OCI-LY1 (cell line): ENCODE measurements around the gene RNF38.

ENCODE experiments used
- CTCF ChIP-seq: fragments of 200-600 bp; sonication (generic), shearing (Covaris generic); IDR thresholded peaks from 2 replicates; pipeline ENCODE4 v1.5.1; 2017; ENCODE audit warnings: mild to moderate bottlenecking, antibody characterized with exemption, low read length, moderate library complexity, mixed read lengths
- EZH2 ChIP-seq: fragments of 200-600 bp; sonication (generic), shearing (Covaris generic); IDR thresholded peaks from 2 replicates; pipeline ENCODE4 v1.8.0; 2017; ENCODE audit warnings: borderline replicate concordance, mixed run types, mild to moderate bottlenecking, antibody characterized with exemption, low read length, moderate library complexity, mixed read lengths

GRCh38 chr9:36442710-36443109 lies 42.6 kb upstream of the RNF38 start:
- TF ChIP-seq CTCF = no peak
- TF ChIP-seq EZH2 = no peak
